Measurements from ENCODE around the gene GRAP.
"Not testable (repeated sequence)": the region's sequence is repeated elsewhere in the genome, so short reads cannot be mapped to it uniquely, and the experiment has no call there.

The GRAP gene

GRCh38 chr17:19023209-19023999, 23.4 kb downstream of the GRAP start:
- no peak overlapping the region for H3K27ac ChIP-seq
- TF ChIP-seq ZFX (IDR thresholded peaks at IDR 0.05) (no peak), CTCF (conservative IDR thresholded peaks at IDR 0.05) (no peak)

GRCh38 chr17:19022747-19023146, 24.0 kb downstream of the GRAP start:
- TF ChIP-seq ZFX (IDR thresholded peaks at IDR 0.05) (no peak), CTCF (conservative IDR thresholded peaks at IDR 0.05) (no peak)
- no peak overlapping the region for H3K27ac ChIP-seq

- no peak for TF ChIP-seq CTCF (conservative IDR thresholded peaks at IDR 0.05)
- no peak for TF ChIP-seq ZFX (IDR thresholded peaks at IDR 0.05)
- no peak overlapping the region for H3K27ac ChIP-seq
Observed at GRCh38 chr17:19022128-19022527, 24.6 kb downstream of the GRAP start.

GRCh38 chr17:19021622-19022083, 25.1 kb downstream of the GRAP start:
- TF ChIP-seq CTCF (conservative IDR thresholded peaks at IDR 0.05) (no peak), ZFX (IDR thresholded peaks at IDR 0.05) (no peak)
- no peak overlapping the region for H3K27ac ChIP-seq

GRCh38 chr17:19021011-19021621, 25.6 kb downstream of the GRAP start:
- not testable (repeated sequence) for H3K27ac ChIP-seq

- no peak overlapping the region for H3K27ac ChIP-seq
- TF ChIP-seq CTCF (conservative IDR thresholded peaks at IDR 0.05): no peak
- no peak for TF ChIP-seq ZFX (IDR thresholded peaks at IDR 0.05)
Observed at GRCh38 chr17:19020016-19020415, 26.7 kb downstream of the GRAP start.

GRCh38 chr17:19019041-19019941, 27.5 kb downstream of the GRAP start:
- H3K27ac ChIP-seq: no peak overlapping the region
- TF ChIP-seq CTCF (conservative IDR thresholded peaks at IDR 0.05) (no peak), ZFX (IDR thresholded peaks at IDR 0.05) (no peak)
